GM21367 (cell line): ENCODE data around the gene GPR153.
"Not testable (repeated sequence)": the region's sequence is repeated elsewhere in the genome, so short reads cannot be mapped to it uniquely, and the experiment has no call there.

Experiments used
- ATAC-seq: cut with Tn5 transposase; IDR thresholded peaks from one replicate; pipeline ENCODE4 v1.9.1; 2021; ENCODE audit not compliant: unreplicated experiment

GPR153 gene

GRCh38 chr1:6260961-6261614, at the start of gene GPR153:
Gene GPR153 (minus strand): TSS chr1:6261098. CDS start chr1:6254905, 6,193 bp downstream.
- no peak for ATAC-seq

- no peak for ATAC-seq
Measured at GRCh38 chr1:6310116-6310848, 49.4 kb upstream of the GPR153 start.

GRCh38 chr1:6309564-6309963, 48.7 kb upstream of the GPR153 start:
- ATAC-seq, result no peak

- ATAC-seq, result no peak
Measured at GRCh38 chr1:6308449-6308848, 47.6 kb upstream of the GPR153 start.

GRCh38 chr1:6307682-6308081, 46.8 kb upstream of the GPR153 start:
- ATAC-seq, result not testable (repeated sequence)

GRCh38 chr1:6307099-6307498, 46.2 kb upstream of the GPR153 start:
- no peak for ATAC-seq

- no peak for ATAC-seq
Measured at GRCh38 chr1:6303397-6304012, 42.6 kb upstream of the GPR153 start.

GRCh38 chr1:6302568-6302967, 41.7 kb upstream of the GPR153 start:
- no peak for ATAC-seq

GRCh38 chr1:6301526-6301925, 40.6 kb upstream of the GPR153 start:
- ATAC-seq, result no peak

- no peak for ATAC-seq
Measured at GRCh38 chr1:6300342-6301048, 39.6 kb upstream of the GPR153 start.

GRCh38 chr1:6299557-6300165, 38.8 kb upstream of the GPR153 start:
- no peak for ATAC-seq

GRCh38 chr1:6298940-6299465, 38.1 kb upstream of the GPR153 start:
- ATAC-seq, result no peak

- ATAC-seq, result no peak
Measured at GRCh38 chr1:6298530-6298929, 37.6 kb upstream of the GPR153 start.

GRCh38 chr1:6295910-6296309, 35.0 kb upstream of the GPR153 start:
- no peak for ATAC-seq

- ATAC-seq, result no peak
Measured at GRCh38 chr1:6294890-6295556, 34.1 kb upstream of the GPR153 start.

GRCh38 chr1:6294080-6294889, 33.4 kb upstream of the GPR153 start:
- no peak for ATAC-seq

- no peak for ATAC-seq
Measured at GRCh38 chr1:6292102-6292501, 31.2 kb upstream of the GPR153 start.

GRCh38 chr1:6288665-6289064, 27.8 kb upstream of the GPR153 start:
- ATAC-seq, result no peak

GRCh38 chr1:6288026-6288425, 27.1 kb upstream of the GPR153 start:
- no peak for ATAC-seq
